ENCODE measurements around the gene ARNT2.
"Not testable (repeated sequence)": the region's sequence is repeated elsewhere in the genome, so short reads cannot be mapped to it uniquely, and the experiment has no call there.

ARNT2 gene

GRCh38 chr15:80637747-80638146 is 233.6 kb downstream of the ARNT2 start:
- no peak for DNase-seq

- no peak for DNase-seq
These were observed 234.5 kb downstream of the ARNT2 start for GRCh38 chr15:80638553-80639167.

GRCh38 chr15:80639168-80639555 is 235.0 kb downstream of the ARNT2 start:
- DNase-seq, result no peak

- DNase-seq, result no peak
These were observed 236.4 kb downstream of the ARNT2 start for GRCh38 chr15:80640531-80641121.

- no peak for DNase-seq
These were observed 237.2 kb downstream of the ARNT2 start for GRCh38 chr15:80641384-80641783.

GRCh38 chr15:80643431-80643951 is 239.3 kb downstream of the ARNT2 start:
- no peak for DNase-seq

- DNase-seq, result no peak
These were observed 241.4 kb downstream of the ARNT2 start for GRCh38 chr15:80645494-80646065.

GRCh38 chr15:80647424-80647823 is 243.2 kb downstream of the ARNT2 start:
- DNase-seq, result not testable (repeated sequence)
